Measurements from ENCODE around the gene NEGR1. TPM values are rescaled to one million over a fixed set of nuclear protein-coding genes. Genes with fewer than 3 reads are reported as not detected.

NEGR1 gene
- total RNA-seq, 1 donor from 2014 or later: 2.4 TPM

- H3K27ac Mint-ChIP-seq: no peak overlapping the region
- no peaks in the 10 kb centered on the region for H3K27me3 Mint-ChIP-seq (ENCODE audit: low read depth)
- no peaks in the 10 kb centered on the region for H3K9me3 Mint-ChIP-seq
- H3K4me3 Mint-ChIP-seq: no peak overlapping the region
- no peak for TF ChIP-seq CTCF (IDR thresholded peaks at IDR 0.05; ENCODE audit: unreplicated experiment)
- DNase-seq (ENCODE audit: low spot score in 2 of 2, unreplicated experiment in 2 of 2): no peak
- H3K36me3 Mint-ChIP-seq: no peaks in the 10 kb centered on the region
- H3K4me1 Mint-ChIP-seq: peaks cover 7% of the 10 kb centered on the region
Observed at GRCh38 chr1:72109916-72110315, 172.4 kb downstream of the NEGR1 start.

- no peaks in the 10 kb centered on the region for H3K36me3 Mint-ChIP-seq
- H3K9me3 Mint-ChIP-seq: no peaks in the 10 kb centered on the region
- no peak for DNase-seq (ENCODE audit: low spot score in 2 of 2, unreplicated experiment in 2 of 2)
- H3K4me1 Mint-ChIP-seq: peaks cover 2% of the 10 kb centered on the region
- H3K4me3 Mint-ChIP-seq: no peak overlapping the region
- no peak overlapping the region for H3K27ac Mint-ChIP-seq
- TF ChIP-seq CTCF (IDR thresholded peaks at IDR 0.05; ENCODE audit: unreplicated experiment): no peak
- no peaks in the 10 kb centered on the region for H3K27me3 Mint-ChIP-seq (ENCODE audit: low read depth)
Observed at GRCh38 chr1:72105201-72105600, 177.1 kb downstream of the NEGR1 start.

DNA sequence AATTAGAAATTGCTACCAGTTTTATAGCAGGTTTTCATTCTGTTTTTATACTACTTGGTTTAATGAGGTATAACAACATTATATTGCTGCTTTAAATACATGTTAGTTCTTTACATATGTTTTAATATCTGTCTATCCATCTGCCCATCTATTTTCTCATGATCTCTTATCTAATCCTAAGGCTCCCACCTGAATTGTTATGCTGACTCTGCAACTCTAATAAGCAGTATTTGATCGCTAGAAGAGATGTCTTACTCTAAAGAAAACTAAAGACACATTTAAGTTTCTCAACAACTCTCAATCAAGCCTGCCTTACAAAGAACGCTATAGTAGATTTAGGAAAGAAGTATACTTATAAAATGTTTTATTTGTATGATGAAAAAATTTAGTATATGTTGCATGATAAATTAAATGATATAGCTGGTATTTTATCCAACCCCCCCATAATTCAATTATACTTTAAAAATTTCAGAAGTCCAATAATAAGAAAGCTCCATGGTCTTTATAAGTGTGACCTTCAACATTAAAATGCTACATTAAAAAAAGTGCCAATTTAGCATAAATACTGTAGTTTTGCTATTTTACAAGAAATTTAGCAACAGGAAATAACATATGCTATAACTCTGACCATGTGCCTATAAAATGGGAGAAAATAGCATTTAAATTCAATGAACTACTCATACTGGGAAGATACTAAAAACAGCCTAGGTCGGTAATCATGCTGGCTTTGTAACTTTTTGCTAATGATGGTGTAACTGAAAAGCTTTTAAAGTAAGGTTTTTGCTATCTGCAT, 180.3 kb downstream of the NEGR1 start:
- Mint-ChIP-seq H3K4me1 (no peaks in the 10 kb centered on the region), H3K27ac (no peak overlapping the region), H3K4me3 (no peak overlapping the region), H3K36me3 (no peaks in the 10 kb centered on the region), H3K9me3 (no peaks in the 10 kb centered on the region), H3K27me3 (ENCODE audit: low read depth) (no peaks in the 10 kb centered on the region)
- no peak for DNase-seq (ENCODE audit: low spot score in 2 of 2, unreplicated experiment in 2 of 2)
- no peak for TF ChIP-seq CTCF (IDR thresholded peaks at IDR 0.05; ENCODE audit: unreplicated experiment)

DNA sequence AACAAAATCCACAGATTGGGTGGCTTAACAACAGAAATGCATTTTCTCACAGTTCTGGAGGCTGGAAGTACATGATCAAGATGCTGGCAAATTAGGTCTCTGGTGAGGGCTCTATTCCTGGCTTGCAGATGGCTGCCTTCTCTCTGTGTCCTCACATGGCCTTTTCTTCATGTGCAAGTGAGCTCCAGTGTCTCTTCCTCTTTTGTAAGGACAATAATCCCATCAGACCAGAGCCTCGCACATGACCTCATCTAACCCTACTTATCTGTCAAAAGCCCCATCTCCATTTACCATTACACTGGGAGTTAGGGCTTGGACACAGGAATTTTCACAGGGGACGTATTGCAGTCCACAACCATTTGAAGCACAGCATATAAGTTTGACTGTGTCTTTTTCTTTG, 181.6 kb downstream of the NEGR1 start:
- H3K27ac Mint-ChIP-seq: no peak overlapping the region
- no peaks in the 10 kb centered on the region for H3K36me3 Mint-ChIP-seq
- H3K4me3 Mint-ChIP-seq: no peak overlapping the region
- no peaks in the 10 kb centered on the region for H3K27me3 Mint-ChIP-seq (ENCODE audit: low read depth)
- H3K9me3 Mint-ChIP-seq: no peaks in the 10 kb centered on the region
- H3K4me1 Mint-ChIP-seq: no peaks in the 10 kb centered on the region
- TF ChIP-seq CTCF (IDR thresholded peaks at IDR 0.05; ENCODE audit: unreplicated experiment): no peak
- no peak for DNase-seq (ENCODE audit: low spot score in 2 of 2, unreplicated experiment in 2 of 2)

DNA sequence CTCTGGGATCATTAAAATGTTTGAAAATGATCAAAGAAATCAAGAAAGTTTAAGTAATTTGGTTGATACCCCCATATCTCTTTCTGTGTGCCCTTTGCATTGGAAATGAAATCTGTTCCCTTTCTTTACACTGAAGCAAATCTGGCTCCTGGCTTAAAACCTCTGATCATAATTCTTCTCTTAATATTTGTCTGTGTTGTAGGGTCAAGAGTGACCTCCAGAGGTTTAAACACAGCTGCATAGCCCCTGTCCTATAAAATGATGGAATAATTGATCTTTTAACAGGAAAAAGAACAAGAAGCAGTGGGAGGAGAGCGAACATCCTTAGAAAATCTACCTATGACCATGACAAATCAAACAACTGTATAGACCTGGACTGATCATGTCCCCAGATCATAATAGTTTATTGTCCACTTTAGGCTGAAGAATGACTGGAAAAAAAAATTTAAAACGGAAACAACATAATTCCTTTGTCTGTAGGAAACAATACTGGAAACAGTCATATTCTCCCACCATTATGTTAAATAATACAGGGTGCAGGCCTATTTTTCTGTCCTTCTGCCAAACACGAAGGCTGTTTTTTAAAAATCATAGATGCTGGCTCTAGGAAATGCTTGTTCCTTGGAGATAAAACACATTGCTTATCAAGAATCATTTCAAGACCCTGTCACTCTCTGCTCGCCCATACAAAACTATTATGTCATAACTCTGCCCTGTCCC, 184.3 kb downstream of the NEGR1 start:
- H3K36me3 Mint-ChIP-seq: no peaks in the 10 kb centered on the region
- H3K27me3 Mint-ChIP-seq (ENCODE audit: low read depth): no peaks in the 10 kb centered on the region
- no peak for TF ChIP-seq CTCF (IDR thresholded peaks at IDR 0.05; ENCODE audit: unreplicated experiment)
- H3K4me3 Mint-ChIP-seq: no peak overlapping the region
- no peak overlapping the region for H3K27ac Mint-ChIP-seq
- H3K4me1 Mint-ChIP-seq: no peaks in the 10 kb centered on the region
- no peak for DNase-seq (ENCODE audit: low spot score in 2 of 2, unreplicated experiment in 2 of 2)
- no peaks in the 10 kb centered on the region for H3K9me3 Mint-ChIP-seq
